Esophagus muscularis mucosa (tissue), 4 donors: ENCODE measurements around the gene PDSS2. TPM values are rescaled to one million over a fixed set of nuclear protein-coding genes. Genes with fewer than 3 reads are reported as not detected.

Experiments used
- DNase-seq: peaks from one replicate; pipeline ENCODE4 v3.0.0-alpha.2; 2017; ENCODE audit errors: extremely low spot score
- H3K27ac ChIP-seq, 4 donors: fragments of 200-600 bp; sonication (generic); replicated peaks in 1 of 4; 1 replicate in 3 of 4; 2 replicates in 1 of 4; pipeline ENCODE4 v1.5.1; 2016 to 2019; ENCODE audit warnings: mild to moderate bottlenecking in 1 of 4
- H3K27me3 ChIP-seq, 4 donors: fragments of 200-600 bp; sonication (generic); one replicate each; pipeline versions ENCODE4 v1.5.1 to v1.6.0; 2016 to 2019
- H3K36me3 ChIP-seq, 4 donors: fragments of 200-600 bp; sonication (generic); one replicate each; pipeline ENCODE4 v1.5.1; 2016 to 2019
- H3K4me1 ChIP-seq, 4 donors: fragments of 200-600 bp; sonication (generic); one replicate each; pipeline ENCODE4 v1.5.1; 2016 to 2019
- H3K4me3 ChIP-seq, 4 donors: fragments of 200-600 bp; sonication (generic); 1 replicate in 2 of 4; 2 replicates in 2 of 4; pipeline ENCODE4 v1.5.1; 2016 to 2019; ENCODE audit warnings: mild to moderate bottlenecking in 4 of 4, moderate library complexity in 1 of 4
- H3K9me3 ChIP-seq, 4 donors: fragments of 200-600 bp; sonication (generic); 1 replicate in 3 of 4; 2 replicates in 1 of 4; pipeline ENCODE4 v1.5.1; 2016 to 2019
- EP300 ChIP-seq: sonication (generic); formaldehyde crosslinking; IDR thresholded peaks from one replicate; pipeline ENCODE4 v1.6.1; 2017; ENCODE audit warnings: antibody characterized with exemption
- POLR2A ChIP-seq: fragments of 450-650 bp; IDR thresholded peaks from one replicate; pipeline ENCODE4 v1.6.1; 2017; ENCODE audit warnings: antibody characterized with exemption, moderate library complexity, mild to moderate bottlenecking, low read depth
- POLR2AphosphoS5 ChIP-seq, 2 donors: sonication (generic); formaldehyde crosslinking; IDR thresholded peaks; one replicate each; pipeline ENCODE4 v1.6.1; 2017; ENCODE audit warnings: antibody characterized with exemption in 2 of 2
- WGBS: methylation state at CpG from one replicate; pipeline ENCODE4 v1.1.5; 2018; 5-methylcytosine and 5-hydroxymethylcytosine counted together
- intact Hi-C: fragments of 100-400 bp; cut with DNase I; formaldehyde crosslinking; loops from one replicate; pipeline ENCODE4 v1.15.1; 2023
- total RNA-seq, 4 donors: library from RNA; depleted of rRNA; stranded (reverse); fragments of >200 nt; gene quantifications; one replicate each; pipeline versions ENCODE4 v1.1.0 to v1.2.1, GENCODE V29; 2016
- TF ChIP-seq, protein P1 (sequence below), 3 experiments: fragments of 200-600 bp in 2 of 3; fragments of 450-650 bp in 1 of 3; sonication (generic) in 2 of 3; IDR thresholded peaks; one replicate each; pipeline ENCODE4 v1.5.1; 2017 to 2019; ENCODE audit warnings: antibody characterized with exemption in 3 of 3, mild to moderate bottlenecking in 2 of 3, moderate library complexity in 1 of 3

Gene PDSS2
- total RNA-seq, 4 donors from 2014 or later, result 6.6 to 10.8 (median 8.7) TPM

DNA sequence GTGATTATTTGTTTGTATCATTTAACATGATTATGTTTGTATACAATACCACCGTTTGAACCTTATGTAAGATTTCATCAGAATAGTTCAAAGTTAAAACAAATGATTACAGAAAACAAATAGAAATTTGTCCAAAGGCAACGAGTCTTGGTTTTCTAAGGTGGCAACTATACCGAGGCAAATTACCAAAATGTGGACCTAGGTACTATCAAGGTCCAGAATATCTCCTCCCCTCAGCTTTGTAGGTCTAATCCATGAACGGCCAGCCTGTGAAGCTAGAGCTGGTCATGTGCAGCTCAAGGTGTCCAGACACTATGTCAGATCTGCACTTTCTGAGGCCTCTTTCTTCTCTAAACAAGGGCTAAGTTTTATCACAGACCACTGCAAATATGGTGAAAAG lies 192.4 kb downstream of the PDSS2 start:
- WGBS, result 82% methylated on average over 4 of the region's 4 CpGs
- intact Hi-C loops, result no loop called here

DNA sequence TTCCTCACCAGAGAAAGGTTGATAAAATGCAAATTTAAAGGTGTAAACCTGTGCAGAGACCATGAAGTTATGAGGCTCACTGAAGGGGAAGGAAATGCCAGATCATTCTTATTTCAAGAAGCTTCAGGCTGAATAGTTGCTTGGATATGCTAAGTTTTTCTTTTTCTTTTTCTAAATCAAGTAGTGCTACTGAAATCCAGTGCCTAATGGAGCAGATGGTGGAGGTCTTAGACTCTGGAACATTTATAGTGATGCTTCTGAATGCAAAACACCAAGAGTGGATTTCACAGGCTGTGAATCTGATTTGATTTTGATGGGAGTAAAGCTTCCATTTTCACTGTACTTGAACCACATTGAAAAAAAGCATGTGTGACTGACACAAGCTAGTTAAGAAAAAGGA lies 192.8 kb downstream of the PDSS2 start:
- no peaks in the 10 kb centered on the region for H3K9me3 ChIP-seq
- no peak for DNase-seq
- H3K27ac ChIP-seq, result no peak overlapping the region
- H3K36me3 ChIP-seq, result no peaks in the 10 kb centered on the region
- H3K4me1 ChIP-seq, result no peaks in the 10 kb centered on the region
- intact Hi-C loops, result no loop called here
- no peak overlapping the region for H3K4me3 ChIP-seq
- H3K27me3 ChIP-seq, result no peaks in the 10 kb centered on the region
- TF ChIP-seq, protein P1, sequence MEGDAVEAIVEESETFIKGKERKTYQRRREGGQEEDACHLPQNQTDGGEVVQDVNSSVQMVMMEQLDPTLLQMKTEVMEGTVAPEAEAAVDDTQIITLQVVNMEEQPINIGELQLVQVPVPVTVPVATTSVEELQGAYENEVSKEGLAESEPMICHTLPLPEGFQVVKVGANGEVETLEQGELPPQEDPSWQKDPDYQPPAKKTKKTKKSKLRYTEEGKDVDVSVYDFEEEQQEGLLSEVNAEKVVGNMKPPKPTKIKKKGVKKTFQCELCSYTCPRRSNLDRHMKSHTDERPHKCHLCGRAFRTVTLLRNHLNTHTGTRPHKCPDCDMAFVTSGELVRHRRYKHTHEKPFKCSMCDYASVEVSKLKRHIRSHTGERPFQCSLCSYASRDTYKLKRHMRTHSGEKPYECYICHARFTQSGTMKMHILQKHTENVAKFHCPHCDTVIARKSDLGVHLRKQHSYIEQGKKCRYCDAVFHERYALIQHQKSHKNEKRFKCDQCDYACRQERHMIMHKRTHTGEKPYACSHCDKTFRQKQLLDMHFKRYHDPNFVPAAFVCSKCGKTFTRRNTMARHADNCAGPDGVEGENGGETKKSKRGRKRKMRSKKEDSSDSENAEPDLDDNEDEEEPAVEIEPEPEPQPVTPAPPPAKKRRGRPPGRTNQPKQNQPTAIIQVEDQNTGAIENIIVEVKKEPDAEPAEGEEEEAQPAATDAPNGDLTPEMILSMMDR (IDR thresholded peaks at IDR 0.05), result no peak
- TF ChIP-seq EP300 (no peak), POLR2AphosphoS5 (IDR thresholded peaks at IDR 0.05) (no peak), POLR2A (no peak)

More for the DNA sequence above, 192.4 kb downstream of the PDSS2 start:
- Histone ChIP-seq H3K27me3 (no peaks in the 10 kb centered on the region), H3K4me3 (no peak overlapping the region), H3K9me3 (no peaks in the 10 kb centered on the region), H3K36me3 (no peaks in the 10 kb centered on the region), H3K27ac (no peak overlapping the region), H3K4me1 (no peaks in the 10 kb centered on the region)
- no peak for DNase-seq
- TF ChIP-seq POLR2AphosphoS5 (IDR thresholded peaks at IDR 0.05) (no peak), EP300 (no peak), POLR2A (no peak)
- TF ChIP-seq, protein P1 (IDR thresholded peaks at IDR 0.05), result no peak

DNA sequence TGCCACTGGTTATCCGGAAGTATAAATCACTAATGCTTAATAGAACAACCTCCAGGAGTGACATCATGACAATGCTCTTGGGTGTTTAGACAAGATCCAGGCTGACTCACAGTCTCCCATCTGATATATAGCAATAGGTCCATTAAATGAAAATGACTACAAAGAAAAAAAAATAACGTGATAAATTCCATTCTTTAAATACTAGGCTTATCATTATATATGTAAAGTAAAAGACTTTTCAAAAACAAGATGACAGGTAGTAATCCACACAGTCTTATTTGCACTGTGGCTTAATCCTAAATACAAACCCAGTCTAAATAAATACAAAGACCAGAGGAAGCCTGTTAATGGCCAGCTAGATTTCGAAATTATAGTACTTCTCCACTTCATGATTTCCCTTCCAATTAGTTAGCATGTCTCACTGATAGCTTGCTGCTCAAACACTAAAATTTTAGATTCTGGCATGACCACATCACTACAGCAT lies 195.0 kb downstream of the PDSS2 start:
- TF ChIP-seq POLR2AphosphoS5 (IDR thresholded peaks at IDR 0.05), result no peak
- TF ChIP-seq, protein P1 (IDR thresholded peaks at IDR 0.05), result no peak
- no peaks in the 10 kb centered on the region for H3K27me3 ChIP-seq
- DNase-seq, result no peak
- H3K9me3 ChIP-seq, result no peaks in the 10 kb centered on the region
- H3K4me1 ChIP-seq, result no peaks in the 10 kb centered on the region
- intact Hi-C loops, result no loop called here
- H3K36me3 ChIP-seq, result no peaks in the 10 kb centered on the region
- H3K4me3 ChIP-seq, result no peak overlapping the region
- WGBS, result 70% methylated on average over 3 of the region's 3 CpGs
- no peak overlapping the region for H3K27ac ChIP-seq

DNA sequence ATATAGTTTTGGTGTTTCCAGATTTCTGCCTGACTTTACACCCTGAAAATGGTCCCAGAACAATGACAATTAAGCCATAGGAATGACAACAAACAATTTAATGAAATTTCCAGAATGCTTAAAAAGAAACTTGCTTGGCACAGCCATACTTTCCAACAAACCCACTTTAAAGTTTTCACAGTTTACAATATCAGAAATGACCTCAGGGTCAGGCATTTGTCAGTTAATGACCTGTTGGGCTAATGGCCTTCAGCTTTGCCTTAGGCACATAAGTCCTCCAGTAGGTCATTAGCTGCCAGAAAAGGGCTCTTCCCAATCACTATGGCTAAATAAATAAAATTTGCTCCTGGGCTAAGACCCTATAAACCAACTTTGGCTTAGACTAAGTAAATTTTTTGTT lies 199.4 kb downstream of the PDSS2 start:
- intact Hi-C loops, result no loop called here
- H3K36me3 ChIP-seq, result no peaks in the 10 kb centered on the region
- no peaks in the 10 kb centered on the region for H3K9me3 ChIP-seq
- no peak overlapping the region for H3K27ac ChIP-seq
- no peak for DNase-seq
- TF ChIP-seq, protein P1 (IDR thresholded peaks at IDR 0.05), result no peak
- TF ChIP-seq EP300 (no peak), POLR2A (no peak), POLR2AphosphoS5 (IDR thresholded peaks at IDR 0.05) (no peak)
- H3K4me1 ChIP-seq, result no peaks in the 10 kb centered on the region
- no peaks in the 10 kb centered on the region for H3K27me3 ChIP-seq
- H3K4me3 ChIP-seq, result no peak overlapping the region

DNA sequence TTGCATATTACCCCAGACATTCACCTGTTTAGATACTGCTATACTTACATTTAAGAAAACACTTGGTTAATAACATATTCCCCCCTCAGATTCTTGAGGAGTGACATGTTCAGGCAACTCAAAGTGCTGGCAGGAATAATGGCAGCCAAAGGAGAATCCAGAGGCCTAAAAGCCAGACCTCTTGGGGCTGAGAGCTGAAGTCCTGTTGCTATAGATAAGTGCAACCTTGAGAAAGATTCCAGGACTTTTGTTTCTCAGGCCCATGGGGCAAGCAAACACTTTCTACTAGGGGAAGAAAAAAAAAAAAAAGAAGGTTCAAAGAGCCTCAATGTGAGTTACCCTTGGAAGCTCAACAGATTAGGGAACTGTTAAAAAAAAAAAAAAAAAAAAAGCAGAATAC lies 211.2 kb downstream of the PDSS2 start:
- Histone ChIP-seq H3K36me3 (no peaks in the 10 kb centered on the region), H3K27ac (no peak overlapping the region), H3K4me1 (peaks cover 0 to 4% (median 0%) of the 10 kb centered on the region in 4 donors), H3K27me3 (no peaks in the 10 kb centered on the region), H3K9me3 (no peaks in the 10 kb centered on the region), H3K4me3 (no peak overlapping the region)
- intact Hi-C loops, result no loop called here
- TF ChIP-seq EP300 (no peak), POLR2AphosphoS5 (IDR thresholded peaks at IDR 0.05) (no peak)
- no peak for DNase-seq
